B cell (primary cell): Measurements from ENCODE around the gene MYH11. TPM values are rescaled to one million over a fixed set of nuclear protein-coding genes. Genes with fewer than 3 reads are reported as not detected.

Experiments used
- ATAC-seq: fragments of 200-7000 bp; cut with Tn5 transposase; one replicate; pipeline ENCODE4 v1.10.0; 2021; ENCODE audit warnings: low read depth, mild to moderate bottlenecking, moderate number of reproducible peaks, moderate library complexity
- CTCF ChIA-PET: fragments of 350-600 bp; sonication (Branson Sonifier 250); formaldehyde crosslinking; loops from one replicate; lab custom pipeline; 2021; ENCODE audit warnings: antibody characterized with exemption, inconsistent platforms; lab: Charles Lee
- POLR2A ChIA-PET: fragments of 350-600 bp; sonication (Branson Sonifier 250); formaldehyde crosslinking; loops from one replicate; lab custom pipeline; 2021; ENCODE audit warnings: antibody characterized with exemption; lab: Charles Lee
- DNase-seq: peaks from one replicate; pipeline ENCODE4 v3.0.0; 2013
- H2AFZ ChIP-seq: 2 replicates; pipeline ENCODE4 v1.6.1; 2012; ENCODE audit warnings: mild to moderate bottlenecking, low read depth, low read length; ENCODE audit not compliant: insufficient read depth, poor library complexity, severe bottlenecking
- H3K27ac ChIP-seq, 2 donors: 1 replicate in 1 of 2; 2 replicates in 1 of 2; pipeline ENCODE4 v1.5.1; 2012 to 2013; ENCODE audit warnings: low read length in 2 of 2, mild to moderate bottlenecking in 2 of 2, moderate library complexity in 1 of 2
- H3K27me3 ChIP-seq, 4 experiments: fragments of 200-600 bp in 1 of 4; sonication (generic) in 1 of 4; replicated peaks in 1 of 4; 1 replicate in 2 of 4; 2 replicates in 2 of 4; pipeline versions ENCODE4 v1.6.1 to v1.7.0; 2013 to 2016; ENCODE audit warnings: low read length in 3 of 4, mild to moderate bottlenecking in 2 of 4, mixed read lengths in 1 of 4, moderate library complexity in 1 of 4; ENCODE audit not compliant: insufficient read depth in 4 of 4, control insufficient read depth in 3 of 4; ENCODE audit errors: control extremely low read depth in 1 of 4
- H3K36me3 ChIP-seq, 2 experiments: replicated peaks in 1 of 2; 1 replicate in 1 of 2; 2 replicates in 1 of 2; pipeline versions ENCODE4 v1.6.1 to v1.7.1; 2013; ENCODE audit warnings: low read length in 1 of 2; ENCODE audit not compliant: insufficient read depth in 2 of 2, control insufficient read depth in 1 of 2; ENCODE audit errors: control extremely low read depth in 1 of 2, extremely low read depth in 1 of 2
- H3K4me1 ChIP-seq, 2 donors: fragments of 200-600 bp in 1 of 2; sonication (generic) in 1 of 2; 1 replicate in 1 of 2; 2 replicates in 1 of 2; pipeline versions ENCODE4 v1.5.1 to v1.6.1; 2013 to 2017; ENCODE audit warnings: low read length in 2 of 2; ENCODE audit not compliant: control insufficient read depth in 2 of 2, insufficient read depth in 2 of 2
- H3K4me2 ChIP-seq: replicated peaks from 2 replicates; pipeline ENCODE3; 2012; ENCODE audit warnings: mild to moderate bottlenecking, low read depth, low read length; ENCODE audit not compliant: poor library complexity, severe bottlenecking
- H3K4me3 ChIP-seq, 5 experiments: fragments of 200-600 bp in 1 of 5; sonication (generic) in 1 of 5; 1 replicate in 3 of 5; 2 replicates in 2 of 5; pipeline versions ENCODE4 v1.5.1 to v1.7.0; 2011 to 2016; ENCODE audit warnings: low read length in 4 of 5, mild to moderate bottlenecking in 4 of 5, low read depth in 2 of 5, control low read depth in 1 of 5, moderate library complexity in 1 of 5; ENCODE audit not compliant: insufficient read depth in 1 of 5; ENCODE audit errors: control extremely low read depth in 1 of 5, extremely low read depth in 1 of 5
- H3K79me2 ChIP-seq: fragments of 200-600 bp; sonication (generic); one replicate; pipeline ENCODE4 v1.6.0; 2016; ENCODE audit warnings: low read length; ENCODE audit not compliant: control insufficient read depth, insufficient read depth
- H3K9ac ChIP-seq: fragments of 200-600 bp; sonication (generic); 2 replicates; pipeline ENCODE4 v1.6.1; 2017; ENCODE audit warnings: mild to moderate bottlenecking, low read length, moderate library complexity
- H3K9me3 ChIP-seq, 3 donors: one replicate each; pipeline versions ENCODE4 v1.6.1 to v1.7.1; 2013; ENCODE audit warnings: low read length in 2 of 3; ENCODE audit not compliant: control insufficient read depth in 2 of 3, insufficient read depth in 1 of 3; ENCODE audit errors: control extremely low read depth in 1 of 3
- H4K20me1 ChIP-seq: 2 replicates; pipeline ENCODE4 v1.6.0; 2012; ENCODE audit warnings: mild to moderate bottlenecking, low read length; ENCODE audit not compliant: insufficient read depth, control insufficient read depth, poor library complexity, severe bottlenecking
- H3K27ac Mint-ChIP-seq: one replicate; pipeline ENCODE4 v1.8.0; 2021; ENCODE audit warnings: mixed read lengths
- H3K27me3 Mint-ChIP-seq: one replicate; pipeline ENCODE4 v1.8.0; 2021; ENCODE audit warnings: mixed read lengths
- H3K4me1 Mint-ChIP-seq: one replicate; pipeline ENCODE4 v1.8.0; 2021; ENCODE audit warnings: mixed read lengths
- H3K4me3 Mint-ChIP-seq: one replicate; pipeline ENCODE4 v1.8.0; 2021; ENCODE audit warnings: mixed read lengths
- H3K9me3 Mint-ChIP-seq: one replicate; pipeline ENCODE4 v1.8.0; 2022; ENCODE audit warnings: mixed read lengths; ENCODE audit not compliant: insufficient read depth
- EZH2 ChIP-seq: IDR thresholded peaks from 2 replicates; pipeline ENCODE4 v1.6.1; 2012; ENCODE audit warnings: borderline replicate concordance, low read depth, mild to moderate bottlenecking, moderate library complexity, low read length; ENCODE audit not compliant: insufficient read depth, poor library complexity, severe bottlenecking
- WGBS: methylation state at CpG from one replicate; pipeline ENCODE4 v1.1.5; 2013; ENCODE audit warnings: missing lambda C conversion rate; ENCODE audit not compliant: insufficient coverage; 5-methylcytosine and 5-hydroxymethylcytosine counted together
- intact Hi-C: fragments of 100-400 bp; cut with micrococcal nuclease; formaldehyde crosslinking; loops from one replicate; pipeline ENCODE4 v1.10.0; 2022
- polyA plus RNA-seq: library from polyadenylated mRNA; depleted of rRNA; stranded (reverse); fragments of >200 nt; gene quantifications from 2 replicates; pipeline ENCODE4 v1.2.3, GENCODE V29; 2012
- total RNA-seq, 2 donors: library from RNA; stranded (reverse); fragments of 120-200 nt in 1 of 2; gene quantifications; 1 replicate in 1 of 2; 2 replicates in 1 of 2; pipeline versions ENCODE4 v1.2.3 to v1.2.4, GENCODE V29; 2013 to 2022
- TF ChIP-seq, protein P1 (sequence below): fragments of 200-600 bp; IDR thresholded peaks from one replicate; pipeline ENCODE4 v1.8.0; 2022; ENCODE audit warnings: antibody characterized with exemption, mild to moderate bottlenecking

MYH11 gene
- total and polyA plus RNA-seq, 2 donors (not counting 1 experiment from before 2014, with no cell fraction given): 0.05 to 0.16 TPM

DNA sequence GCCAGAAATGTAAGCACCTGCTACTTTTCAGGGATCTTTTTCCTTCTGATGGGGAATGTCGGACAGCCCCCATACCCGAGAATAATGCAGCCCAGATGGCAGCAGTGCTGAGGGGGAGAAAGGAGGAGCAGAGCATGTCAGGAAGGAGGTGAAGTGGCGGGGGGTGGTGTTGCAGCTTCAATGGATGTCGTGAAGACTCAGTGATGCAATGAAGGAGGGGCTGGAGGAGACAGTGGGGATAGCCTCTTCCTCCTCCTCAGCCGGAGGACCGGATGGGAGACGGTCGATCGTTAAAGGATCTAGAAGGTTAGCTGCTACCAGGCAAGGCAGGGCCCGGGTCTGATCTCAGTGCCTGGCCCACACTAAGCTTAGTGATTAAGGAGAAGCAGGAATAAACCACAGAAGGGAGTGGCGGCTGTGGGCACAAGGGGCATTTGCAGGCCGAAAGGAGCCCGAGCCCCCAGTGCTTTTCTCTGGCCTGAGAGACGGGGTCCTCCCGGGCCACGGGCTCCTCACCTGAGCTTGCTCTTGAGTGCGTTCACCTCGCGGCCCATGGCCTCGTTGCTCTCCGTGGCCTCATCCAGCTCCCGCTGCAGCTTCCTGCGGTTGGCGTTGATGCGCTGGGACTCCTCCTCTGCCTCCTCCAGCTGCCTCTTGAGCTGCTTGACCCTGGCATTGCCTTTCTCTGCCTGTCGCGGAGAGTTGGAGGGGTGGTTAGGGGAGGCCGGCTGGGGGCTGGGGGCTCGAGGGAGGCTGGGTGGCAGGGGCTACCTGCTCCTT is 142.2 kb downstream of the MYH11 start:
- Histone ChIP-seq H3K36me3 (peaks cover 0 to 40% of the 10 kb centered on the region in 2 experiments), H3K9me3 (no peaks in the 10 kb centered on the region), H2AFZ (no peak overlapping the region), H3K4me2 (no peak overlapping the region), H3K4me3 (no peak overlapping the region), H3K9ac (no peak overlapping the region), H3K27me3 (no peaks in the 10 kb centered on the region), H3K27ac (no peak overlapping the region), H3K4me1 (no peaks in the 10 kb centered on the region), H4K20me1 (peaks cover 51% of the 10 kb centered on the region), H3K79me2 (peaks cover 33% of the 10 kb centered on the region)
- H3K4me3 Mint-ChIP-seq: no peak overlapping the region
- ChIA-PET POLR2A (no interaction called here), CTCF (no interaction called here)
- no peaks in the 10 kb centered on the region for H3K27me3 Mint-ChIP-seq
- H3K9me3 Mint-ChIP-seq: no peaks in the 10 kb centered on the region
- peaks cover 2% of the 10 kb centered on the region for H3K4me1 Mint-ChIP-seq
- DNase-seq (no peak), ATAC-seq (no peak)
- H3K27ac Mint-ChIP-seq: no peak overlapping the region
- no peak for TF ChIP-seq EZH2
- TF ChIP-seq, protein P1, sequence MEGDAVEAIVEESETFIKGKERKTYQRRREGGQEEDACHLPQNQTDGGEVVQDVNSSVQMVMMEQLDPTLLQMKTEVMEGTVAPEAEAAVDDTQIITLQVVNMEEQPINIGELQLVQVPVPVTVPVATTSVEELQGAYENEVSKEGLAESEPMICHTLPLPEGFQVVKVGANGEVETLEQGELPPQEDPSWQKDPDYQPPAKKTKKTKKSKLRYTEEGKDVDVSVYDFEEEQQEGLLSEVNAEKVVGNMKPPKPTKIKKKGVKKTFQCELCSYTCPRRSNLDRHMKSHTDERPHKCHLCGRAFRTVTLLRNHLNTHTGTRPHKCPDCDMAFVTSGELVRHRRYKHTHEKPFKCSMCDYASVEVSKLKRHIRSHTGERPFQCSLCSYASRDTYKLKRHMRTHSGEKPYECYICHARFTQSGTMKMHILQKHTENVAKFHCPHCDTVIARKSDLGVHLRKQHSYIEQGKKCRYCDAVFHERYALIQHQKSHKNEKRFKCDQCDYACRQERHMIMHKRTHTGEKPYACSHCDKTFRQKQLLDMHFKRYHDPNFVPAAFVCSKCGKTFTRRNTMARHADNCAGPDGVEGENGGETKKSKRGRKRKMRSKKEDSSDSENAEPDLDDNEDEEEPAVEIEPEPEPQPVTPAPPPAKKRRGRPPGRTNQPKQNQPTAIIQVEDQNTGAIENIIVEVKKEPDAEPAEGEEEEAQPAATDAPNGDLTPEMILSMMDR: no peak
- intact Hi-C loops: no loop called here
- WGBS: 95% methylated on average over 27 of the region's 29 CpGs

DNA sequence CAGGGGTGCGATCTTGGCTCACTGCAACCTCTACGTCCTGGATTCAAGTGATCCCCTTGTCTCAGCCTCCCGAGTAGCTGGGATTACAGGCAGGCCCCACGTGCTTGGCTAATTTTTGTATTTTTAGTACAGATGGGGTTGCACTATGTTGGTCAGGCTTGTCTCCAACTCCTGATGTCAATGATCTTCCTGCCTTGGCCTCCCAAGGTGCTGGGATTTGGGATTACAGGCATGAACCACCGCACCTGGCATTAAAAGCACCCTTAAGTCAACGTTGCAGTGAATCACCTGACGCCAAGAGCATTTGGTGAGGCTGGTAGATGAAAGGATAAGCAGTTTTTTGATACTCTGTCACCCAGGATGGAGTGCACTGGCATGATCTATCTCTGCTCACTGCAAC is 147.8 kb downstream of the MYH11 start:
- POLR2A ChIA-PET: no interaction called here
- H2AFZ ChIP-seq: no peak overlapping the region
- no peak overlapping the region for H3K27ac ChIP-seq
- no peaks in the 10 kb centered on the region for H3K9me3 Mint-ChIP-seq
- no peak overlapping the region for H3K4me3 Mint-ChIP-seq
- CTCF ChIA-PET: no interaction called here
- H3K9ac ChIP-seq: no peak overlapping the region
- H3K4me2 ChIP-seq: no peak overlapping the region
- ATAC-seq (no peak), DNase-seq (no peak)
- peaks cover 49% of the 10 kb centered on the region for H4K20me1 ChIP-seq
- no peak overlapping the region for H3K27ac Mint-ChIP-seq
- intact Hi-C loops: no loop called here
- H3K79me2 ChIP-seq: peaks cover 35% of the 10 kb centered on the region
- H3K9me3 ChIP-seq: no peaks in the 10 kb centered on the region
- H3K27me3 Mint-ChIP-seq: no peaks in the 10 kb centered on the region
- H3K4me1 Mint-ChIP-seq: peaks cover 4% of the 10 kb centered on the region
- no peaks in the 10 kb centered on the region for H3K27me3 ChIP-seq
- TF ChIP-seq, protein P1: no peak
- no peak for TF ChIP-seq EZH2
- 98% methylated on average over 6 of the region's 7 CpGs for WGBS
- H3K4me3 ChIP-seq: no peak overlapping the region
- no peaks in the 10 kb centered on the region for H3K4me1 ChIP-seq
- H3K36me3 ChIP-seq: peaks cover 0 to 26% of the 10 kb centered on the region in 2 experiments
